MM.1S (cell line): Measurements from ENCODE around the gene HJV.

Experiments
- EZH2 ChIP-seq: fragments of 300-600 bp; sonication (generic); optimal IDR thresholded peaks from 2 replicates; pipeline ENCODE3; 2017; ENCODE audit warnings: low read depth, mild to moderate bottlenecking, antibody characterized with exemption, low read length, mixed read lengths
- EZH2phosphoT487 ChIP-seq: fragments of 300-600 bp; sonication (generic); IDR thresholded peaks from 2 replicates; pipeline ENCODE4 v1.6.1; 2018; ENCODE audit warnings: antibody characterized with exemption, low read length
- TF ChIP-seq, protein P1 (sequence below): fragments of 300-600 bp; sonication (generic); IDR thresholded peaks from 2 replicates; pipeline ENCODE4 v1.5.1; 2016; ENCODE audit warnings: antibody characterized with exemption, low read length, mixed read lengths

DNA sequence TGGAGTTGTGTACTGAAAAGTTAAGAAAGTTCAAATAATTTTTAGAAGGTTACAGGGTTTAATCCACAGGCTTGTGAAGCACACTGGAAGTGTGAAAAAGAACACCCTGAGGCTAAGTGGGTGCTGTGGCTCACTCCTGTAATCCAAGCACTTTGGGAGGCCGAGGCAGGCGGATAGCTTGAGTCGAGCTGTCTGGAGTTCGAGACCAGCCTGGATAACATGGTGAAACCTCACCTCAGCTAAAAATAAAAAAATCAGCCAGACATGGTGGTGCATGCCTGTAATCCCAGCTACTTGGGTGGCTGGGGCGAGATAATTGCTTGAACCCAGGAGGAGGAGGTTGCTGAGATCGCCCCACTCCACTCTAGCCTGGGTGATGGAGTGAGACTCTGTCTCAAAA lies 35.0 kb downstream of the HJV start:
- TF ChIP-seq, protein P1, sequence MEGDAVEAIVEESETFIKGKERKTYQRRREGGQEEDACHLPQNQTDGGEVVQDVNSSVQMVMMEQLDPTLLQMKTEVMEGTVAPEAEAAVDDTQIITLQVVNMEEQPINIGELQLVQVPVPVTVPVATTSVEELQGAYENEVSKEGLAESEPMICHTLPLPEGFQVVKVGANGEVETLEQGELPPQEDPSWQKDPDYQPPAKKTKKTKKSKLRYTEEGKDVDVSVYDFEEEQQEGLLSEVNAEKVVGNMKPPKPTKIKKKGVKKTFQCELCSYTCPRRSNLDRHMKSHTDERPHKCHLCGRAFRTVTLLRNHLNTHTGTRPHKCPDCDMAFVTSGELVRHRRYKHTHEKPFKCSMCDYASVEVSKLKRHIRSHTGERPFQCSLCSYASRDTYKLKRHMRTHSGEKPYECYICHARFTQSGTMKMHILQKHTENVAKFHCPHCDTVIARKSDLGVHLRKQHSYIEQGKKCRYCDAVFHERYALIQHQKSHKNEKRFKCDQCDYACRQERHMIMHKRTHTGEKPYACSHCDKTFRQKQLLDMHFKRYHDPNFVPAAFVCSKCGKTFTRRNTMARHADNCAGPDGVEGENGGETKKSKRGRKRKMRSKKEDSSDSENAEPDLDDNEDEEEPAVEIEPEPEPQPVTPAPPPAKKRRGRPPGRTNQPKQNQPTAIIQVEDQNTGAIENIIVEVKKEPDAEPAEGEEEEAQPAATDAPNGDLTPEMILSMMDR, result no peak
- no peak for TF ChIP-seq EZH2phosphoT487
- TF ChIP-seq EZH2, result no peak
